Stimulated activated CD4-positive, alpha-beta T cell treated with anti-CD3 and anti-CD28 coated beads, Interleukin-2, amount 100 ng/mL, for 48 hours (primary cell): Measurements from ENCODE around the gene RIPOR2.
"Not testable (repeated sequence)": the region's sequence is repeated elsewhere in the genome, so short reads cannot be mapped to it uniquely, and the experiment has no call there.

Experiments
- DNase-seq, 2 donors: peaks; one replicate each; pipeline ENCODE4 v3.0.0-alpha.2; 2020

Gene RIPOR2

DNA sequence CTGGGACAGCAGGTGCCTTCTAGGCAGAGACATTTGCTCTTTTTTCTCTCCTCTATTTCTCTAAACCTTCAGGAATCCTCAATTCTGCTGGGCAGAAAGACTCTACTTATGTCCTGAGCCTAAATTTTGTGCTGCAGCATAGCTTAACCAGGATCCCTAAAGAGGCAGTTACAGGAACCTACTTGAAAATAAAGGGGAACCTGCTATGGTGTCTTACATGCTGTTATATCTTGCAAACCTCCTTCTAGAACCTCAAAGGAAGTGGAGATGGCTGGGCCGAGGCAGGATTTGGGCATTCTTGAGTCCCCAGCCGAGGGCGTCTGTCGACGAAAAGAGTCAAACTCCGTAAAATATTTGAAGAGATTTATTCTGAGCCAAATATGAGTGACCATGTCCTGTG, 178.1 kb downstream of the RIPOR2 start:
- DNase-seq, result no peak

DNA sequence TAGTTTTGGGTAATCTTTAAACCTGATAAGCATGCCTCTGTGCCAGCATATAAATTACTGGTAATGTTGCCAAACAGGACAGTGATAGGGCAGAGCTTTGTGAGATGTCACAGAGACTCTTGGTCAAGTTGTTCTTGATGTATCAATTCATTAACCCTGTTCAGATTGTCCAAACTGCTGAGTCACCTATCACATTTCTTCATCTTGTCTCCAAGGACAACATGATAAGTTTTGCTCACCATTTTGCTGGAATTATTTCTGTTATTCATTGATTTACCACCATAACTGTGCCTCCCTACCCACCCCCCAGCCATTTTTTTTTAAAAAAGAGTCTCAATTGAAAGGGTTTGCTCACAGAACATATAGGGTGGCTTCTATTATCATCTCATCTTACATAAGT, 180.5 kb downstream of the RIPOR2 start:
- DNase-seq, result no peak

GRCh38 chr6:24754378-24754777, 181.4 kb downstream of the RIPOR2 start:
- not testable (repeated sequence) for DNase-seq
